SK-N-SH (cell line): Measurements from ENCODE around the gene RPA1. TPM values are rescaled to one million over a fixed set of nuclear protein-coding genes. Genes with fewer than 3 reads are reported as not detected.

Source experiments
- CTCF ChIA-PET: fragments of 300-600, 350-600 bp; formaldehyde crosslinking; extraction: SDS; loops from one replicate; lab custom pipeline; 2021; lab: Yijun Ruan, JAX
- POLR2A ChIA-PET: fragments of 350-600 bp; sonication (Branson Sonifier 250); formaldehyde crosslinking; extraction: SDS; loops from one replicate; lab custom pipeline; 2020; ENCODE audit warnings: antibody characterized with exemption, inconsistent platforms; lab: Yijun Ruan, JAX
- DNase-seq: peaks from one replicate; pipeline ENCODE4 v3.0.0; 2012
- H2AFZ ChIP-seq: fragments of 200-600 bp; sonication (generic); 2 replicates; pipeline ENCODE4 v1.8.1; 2016; ENCODE audit warnings: antibody characterized with exemption, mild to moderate bottlenecking, low read depth
- H3F3A ChIP-seq: fragments of 200-600 bp; sonication (generic); replicated peaks from 2 replicates; pipeline ENCODE3; 2016; ENCODE audit warnings: antibody characterized with exemption, mild to moderate bottlenecking; ENCODE audit not compliant: insufficient read depth
- H3K27ac ChIP-seq, 2 experiments: fragments of 200-500 bp in 1 of 2; fragments of 200-600 bp in 1 of 2; sonication (Bioruptor generic) in 1 of 2; sonication (generic), shearing (Covaris generic) in 1 of 2; 2 replicates each; pipeline versions ENCODE4 v1.5.1 to v1.6.1; 2014 to 2016; ENCODE audit warnings: low read depth in 2 of 2, inconsistent platforms in 1 of 2, low read length in 1 of 2, mild to moderate bottlenecking in 1 of 2, mixed read lengths in 1 of 2
- H3K27me3 ChIP-seq: fragments of 200-600 bp; sonication (generic), shearing (Covaris generic); 2 replicates; pipeline ENCODE4 v1.6.1; 2016; ENCODE audit warnings: mixed run types; ENCODE audit not compliant: insufficient read depth
- H3K36me3 ChIP-seq, 2 experiments: fragments of 200-500 bp in 1 of 2; fragments of 200-600 bp in 1 of 2; sonication (Bioruptor generic) in 1 of 2; sonication (generic) in 1 of 2; replicated peaks in 1 of 2; 2 replicates each; pipeline versions ENCODE3 to v1.5.1; 2014 to 2016; ENCODE audit warnings: low read length in 1 of 2, mild to moderate bottlenecking in 1 of 2; ENCODE audit not compliant: insufficient read depth in 2 of 2, control insufficient read depth in 1 of 2
- H3K4me1 ChIP-seq, 2 experiments: fragments of 200-500 bp in 1 of 2; fragments of 200-600 bp in 1 of 2; sonication (Bioruptor generic) in 1 of 2; sonication (generic), shearing (Covaris generic) in 1 of 2; 2 replicates each; pipeline versions ENCODE4 v1.5.1 to v1.6.1; 2014 to 2016; ENCODE audit warnings: low read depth in 1 of 2, low read length in 1 of 2, mixed run types in 1 of 2; ENCODE audit not compliant: insufficient read depth in 2 of 2, control insufficient read depth in 1 of 2
- H3K4me2 ChIP-seq: fragments of 200-600 bp; sonication (generic), shearing (Covaris generic); 2 replicates; pipeline ENCODE4 v1.6.1; 2017; ENCODE audit warnings: mixed run types
- H3K4me3 ChIP-seq, 2 experiments: fragments of 200-500 bp in 1 of 2; fragments of 200-600 bp in 1 of 2; sonication (Bioruptor generic) in 1 of 2; sonication (generic), shearing (Covaris generic) in 1 of 2; 2 replicates each; pipeline versions ENCODE4 v1.5.1 to v1.8.1; 2014 to 2016; ENCODE audit warnings: low read depth in 2 of 2, inconsistent platforms in 1 of 2, low read length in 1 of 2, mild to moderate bottlenecking in 1 of 2, mixed read lengths in 1 of 2, moderate library complexity in 1 of 2
- H3K79me2 ChIP-seq: fragments of 200-600 bp; sonication (generic); 2 replicates; pipeline ENCODE4 v1.8.1; 2017; ENCODE audit warnings: mild to moderate bottlenecking; ENCODE audit not compliant: insufficient read depth
- H3K9ac ChIP-seq: fragments of 200-600 bp; sonication (generic); 2 replicates; pipeline ENCODE4 v1.6.1; 2017; ENCODE audit warnings: mixed run types
- H3K9me2 ChIP-seq: fragments of 200-600 bp; sonication (generic); 2 replicates; pipeline ENCODE4 v1.6.1; 2017; ENCODE audit warnings: mixed run types
- H3K9me3 ChIP-seq: fragments of 200-600 bp; sonication (generic); 2 replicates; pipeline ENCODE4 v1.6.1; 2017; ENCODE audit warnings: mixed run types, mild to moderate bottlenecking, moderate library complexity
- H4K20me1 ChIP-seq: fragments of 200-600 bp; sonication (generic); 2 replicates; pipeline ENCODE4 v1.6.1; 2017; ENCODE audit warnings: mild to moderate bottlenecking, mixed run types; ENCODE audit not compliant: insufficient read depth
- ELF1 ChIP-seq: IDR thresholded peaks from 2 replicates; pipeline ENCODE4 v1.4.0; 2012
- EP300 ChIP-seq, 2 experiments: IDR thresholded peaks; 2 replicates each; pipeline versions ENCODE4 v1.4.0 to v1.6.1; 2012; ENCODE audit warnings: borderline replicate concordance in 1 of 2, low read depth in 1 of 2, low read length in 1 of 2
- FOXJ3 ChIP-seq: sonication (generic); formaldehyde crosslinking; IDR thresholded peaks from 2 replicates; pipeline ENCODE4 v1.5.1; 2020; ENCODE audit warnings: mild to moderate bottlenecking, missing genetic modification reagents
- FOXM1 ChIP-seq: IDR thresholded peaks from 2 replicates; pipeline ENCODE4 v1.4.0; 2012; ENCODE audit warnings: low read depth, mild to moderate bottlenecking
- GABPA ChIP-seq: IDR thresholded peaks from 2 replicates; pipeline ENCODE4 v1.4.0; 2012; ENCODE audit warnings: low read depth, mild to moderate bottlenecking
- JUND ChIP-seq: IDR thresholded peaks from 2 replicates; pipeline ENCODE4 v1.4.0; 2012
- MXI1 ChIP-seq: IDR thresholded peaks from 2 replicates; pipeline ENCODE4 v1.6.1; 2012; ENCODE audit warnings: mild to moderate bottlenecking, low read depth, low read length, improper control_type of control experiment
- NFIC ChIP-seq: IDR thresholded peaks from 2 replicates; pipeline ENCODE4 v1.4.0; 2012; ENCODE audit warnings: borderline replicate concordance
- NRF1 ChIP-seq: IDR thresholded peaks from 2 replicates; pipeline ENCODE4 v1.6.1; 2012; ENCODE audit warnings: low read depth, mild to moderate bottlenecking, low read length
- POLR2AphosphoS5 ChIP-seq: IDR thresholded peaks from 2 replicates; pipeline ENCODE4 v1.6.1; 2012; ENCODE audit warnings: low read depth, low read length
- RAD21 ChIP-seq: IDR thresholded peaks from 2 replicates; pipeline ENCODE4 v1.6.1; 2012; ENCODE audit warnings: mild to moderate bottlenecking, low read length
- RCOR1 ChIP-seq: fragments of 150-350 bp; IDR thresholded peaks from 2 replicates; pipeline ENCODE4 v1.6.1; 2017; ENCODE audit warnings: antibody characterized with exemption, low read length
- RFX5 ChIP-seq: IDR thresholded peaks from 2 replicates; pipeline ENCODE4 v1.6.1; 2012; ENCODE audit warnings: mild to moderate bottlenecking, improper control_type of control experiment, low read length
- RXRA ChIP-seq: IDR thresholded peaks from 2 replicates; pipeline ENCODE4 v1.4.0; 2012; ENCODE audit warnings: low read depth, mild to moderate bottlenecking, borderline replicate concordance
- SIN3A ChIP-seq: IDR thresholded peaks from 2 replicates; pipeline ENCODE4 v1.6.1; 2012; ENCODE audit warnings: low read depth, mild to moderate bottlenecking, low read length, moderate library complexity, borderline replicate concordance
- TAF1 ChIP-seq: IDR thresholded peaks from 2 replicates; pipeline ENCODE4 v1.6.1; 2012; ENCODE audit warnings: low read depth, mild to moderate bottlenecking, low read length, moderate library complexity, borderline replicate concordance
- YY1 ChIP-seq: IDR thresholded peaks from 2 replicates; pipeline ENCODE4 v1.4.0; 2012; ENCODE audit warnings: low read depth, mild to moderate bottlenecking
- WGBS: methylation state at CpG from one replicate; pipeline ENCODE4 v1.1.6; 2017; ENCODE audit warnings: low lambda C conversion rate; 5-methylcytosine and 5-hydroxymethylcytosine counted together
- polyA plus RNA-seq, 3 experiments: library from polyadenylated mRNA; depleted of rRNA; stranded (reverse); fragments of >200 nt; gene quantifications; 2 replicates each; pipeline ENCODE4 v1.2.3, GENCODE V29; 2012
- TF ChIP-seq, protein P1 (sequence below): fragments of 150-350 bp; IDR thresholded peaks from 2 replicates; pipeline ENCODE4 v1.6.1; 2016; ENCODE audit warnings: mild to moderate bottlenecking, low read depth, low read length
- TF ChIP-seq, protein P2 (sequence below): IDR thresholded peaks from 2 replicates; pipeline ENCODE4; 2012
- TF ChIP-seq, protein P3 (sequence below): IDR thresholded peaks from 2 replicates; pipeline ENCODE4 v1.4.0; 2012; ENCODE audit warnings: low read depth, borderline replicate concordance
- TF ChIP-seq, protein P4 (sequence below): IDR thresholded peaks from 2 replicates; pipeline ENCODE4 v1.4.0; 2012; ENCODE audit warnings: low read depth
- TF ChIP-seq, protein P5 (sequence below): IDR thresholded peaks from 2 replicates; pipeline ENCODE4 v1.4.0; 2012; ENCODE audit warnings: low read depth, borderline replicate concordance

RPA1 gene
- polyA plus RNA-seq, 1 of the 3 experiments (the other 2 are of a cell fraction), result 47.2 TPM

DNA sequence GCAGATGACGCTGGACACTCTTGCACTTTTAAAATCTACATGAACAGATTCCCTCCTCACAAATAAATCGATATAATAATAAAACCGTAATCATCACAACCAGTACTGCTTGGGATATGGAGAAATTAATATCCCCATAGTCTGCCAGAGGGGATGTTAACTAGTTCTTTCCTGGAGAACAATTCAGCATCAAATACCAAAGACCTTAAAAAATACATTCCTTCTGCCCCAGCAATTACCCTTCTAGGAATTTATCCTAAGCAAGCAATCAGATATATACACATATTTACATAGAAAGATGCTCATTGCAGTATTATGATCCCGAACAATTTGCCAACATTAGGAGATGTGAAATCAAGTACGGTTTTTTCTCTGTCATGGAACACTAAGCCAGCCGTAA, 21.9 kb upstream of the RPA1 start:
- H3K4me1 ChIP-seq, result no peaks in the 10 kb centered on the region
- peaks cover 4% of the 10 kb centered on the region; the same call in 1 of the 2 replicates for H3K79me2 ChIP-seq
- POLR2A ChIA-PET, result no interaction called here
- H3K27me3 ChIP-seq, result no peaks in the 10 kb centered on the region
- H3K9ac ChIP-seq, result no peak overlapping the region
- DNase-seq, result no peak
- H3K4me2 ChIP-seq, result no peak overlapping the region
- TF ChIP-seq GABPA (no peak), YY1 (no peak), JUND (no peak), FOXM1 (no peak), RXRA (no peak), RFX5 (no peak), FOXJ3 (CRISPR knock-in tag) (no peak), TAF1 (no peak), NRF1 (no peak), MXI1 (no peak), EP300 (IDR thresholded peaks at IDR 0.05; ENCODE audit: borderline replicate concordance in 1 of 2, low read depth in 1 of 2, low read length in 1 of 2) (no peak)
- TF ChIP-seq, protein P1, sequence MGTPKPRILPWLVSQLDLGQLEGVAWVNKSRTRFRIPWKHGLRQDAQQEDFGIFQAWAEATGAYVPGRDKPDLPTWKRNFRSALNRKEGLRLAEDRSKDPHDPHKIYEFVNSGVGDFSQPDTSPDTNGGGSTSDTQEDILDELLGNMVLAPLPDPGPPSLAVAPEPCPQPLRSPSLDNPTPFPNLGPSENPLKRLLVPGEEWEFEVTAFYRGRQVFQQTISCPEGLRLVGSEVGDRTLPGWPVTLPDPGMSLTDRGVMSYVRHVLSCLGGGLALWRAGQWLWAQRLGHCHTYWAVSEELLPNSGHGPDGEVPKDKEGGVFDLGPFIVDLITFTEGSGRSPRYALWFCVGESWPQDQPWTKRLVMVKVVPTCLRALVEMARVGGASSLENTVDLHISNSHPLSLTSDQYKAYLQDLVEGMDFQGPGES, result no peak
- TF ChIP-seq, protein P2, sequence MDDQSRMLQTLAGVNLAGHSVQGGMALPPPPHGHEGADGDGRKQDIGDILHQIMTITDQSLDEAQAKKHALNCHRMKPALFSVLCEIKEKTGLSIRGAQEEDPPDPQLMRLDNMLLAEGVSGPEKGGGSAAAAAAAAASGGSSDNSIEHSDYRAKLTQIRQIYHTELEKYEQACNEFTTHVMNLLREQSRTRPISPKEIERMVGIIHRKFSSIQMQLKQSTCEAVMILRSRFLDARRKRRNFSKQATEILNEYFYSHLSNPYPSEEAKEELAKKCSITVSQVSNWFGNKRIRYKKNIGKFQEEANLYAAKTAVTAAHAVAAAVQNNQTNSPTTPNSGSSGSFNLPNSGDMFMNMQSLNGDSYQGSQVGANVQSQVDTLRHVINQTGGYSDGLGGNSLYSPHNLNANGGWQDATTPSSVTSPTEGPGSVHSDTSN, result no peak
- TF ChIP-seq, protein P3, sequence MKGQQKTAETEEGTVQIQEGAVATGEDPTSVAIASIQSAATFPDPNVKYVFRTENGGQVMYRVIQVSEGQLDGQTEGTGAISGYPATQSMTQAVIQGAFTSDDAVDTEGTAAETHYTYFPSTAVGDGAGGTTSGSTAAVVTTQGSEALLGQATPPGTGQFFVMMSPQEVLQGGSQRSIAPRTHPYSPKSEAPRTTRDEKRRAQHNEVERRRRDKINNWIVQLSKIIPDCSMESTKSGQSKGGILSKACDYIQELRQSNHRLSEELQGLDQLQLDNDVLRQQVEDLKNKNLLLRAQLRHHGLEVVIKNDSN, result no peak
- no peak overlapping the region for H3K27ac ChIP-seq
- H2AFZ ChIP-seq, result no peak overlapping the region
- no peaks in the 10 kb centered on the region for H3K9me2 ChIP-seq
- CTCF ChIA-PET, result no interaction called here
- peaks cover 10 to 13% of the 10 kb centered on the region in 2 experiments for H3K36me3 ChIP-seq
- H3K4me3 ChIP-seq, result no peak overlapping the region
- H3F3A ChIP-seq, result no peaks in the 10 kb centered on the region
- no peaks in the 10 kb centered on the region for H4K20me1 ChIP-seq
- WGBS, result 95% methylated on average over 6 of the region's 6 CpGs
- no peaks in the 10 kb centered on the region for H3K9me3 ChIP-seq

DNA sequence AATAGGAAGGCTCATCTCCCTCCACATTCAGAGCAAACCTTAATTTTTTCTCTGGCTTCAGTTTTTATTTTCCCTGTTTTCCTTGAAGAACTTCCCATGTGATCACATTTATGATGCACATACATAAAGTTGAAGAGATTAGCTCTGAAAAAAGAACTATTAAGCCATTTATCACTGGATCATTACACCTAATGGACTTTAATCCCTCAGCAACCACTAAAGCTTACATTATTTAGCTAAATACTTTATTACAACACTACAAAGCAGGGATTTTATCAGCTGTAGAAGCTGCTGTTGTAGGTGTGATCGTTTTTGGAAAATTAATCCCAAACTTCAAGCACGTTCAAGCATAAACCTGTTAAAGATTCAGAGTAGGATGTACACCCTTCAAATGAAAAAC, 21.2 kb upstream of the RPA1 start:
- Histone ChIP-seq H3K4me2 (no peak overlapping the region), H3K27me3 (no peaks in the 10 kb centered on the region), H3F3A (no peaks in the 10 kb centered on the region), H3K79me2 (peaks cover 4% of the 10 kb centered on the region; the same call in 1 of the 2 replicates), H2AFZ (no peak overlapping the region), H3K4me3 (no peak overlapping the region), H3K9ac (no peak overlapping the region), H3K36me3 (peaks cover 10 to 13% of the 10 kb centered on the region in 2 experiments), H3K9me2 (no peaks in the 10 kb centered on the region), H3K27ac (no peak overlapping the region), H3K4me1 (no peaks in the 10 kb centered on the region), H4K20me1 (no peaks in the 10 kb centered on the region), H3K9me3 (no peaks in the 10 kb centered on the region)
- ChIA-PET CTCF (no interaction called here), POLR2A (no interaction called here)
- 82% methylated on average over 2 of the region's 2 CpGs for WGBS
- DNase-seq, result no peak
- no peak for TF ChIP-seq SIN3A
- no peak for TF ChIP-seq NRF1
- TF ChIP-seq, protein P2, result no peak
- TF ChIP-seq ELF1, result no peak
- TF ChIP-seq JUND, result no peak
- TF ChIP-seq RCOR1, result no peak
- TF ChIP-seq, protein P3, result no peak
- no peak for TF ChIP-seq MXI1
- TF ChIP-seq NFIC, result no peak
- TF ChIP-seq, protein P4, sequence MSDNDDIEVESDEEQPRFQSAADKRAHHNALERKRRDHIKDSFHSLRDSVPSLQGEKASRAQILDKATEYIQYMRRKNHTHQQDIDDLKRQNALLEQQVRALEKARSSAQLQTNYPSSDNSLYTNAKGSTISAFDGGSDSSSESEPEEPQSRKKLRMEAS, result no peak
- TF ChIP-seq TAF1, result no peak
- no peak for TF ChIP-seq FOXJ3 (CRISPR knock-in tag)
- TF ChIP-seq, protein P5, sequence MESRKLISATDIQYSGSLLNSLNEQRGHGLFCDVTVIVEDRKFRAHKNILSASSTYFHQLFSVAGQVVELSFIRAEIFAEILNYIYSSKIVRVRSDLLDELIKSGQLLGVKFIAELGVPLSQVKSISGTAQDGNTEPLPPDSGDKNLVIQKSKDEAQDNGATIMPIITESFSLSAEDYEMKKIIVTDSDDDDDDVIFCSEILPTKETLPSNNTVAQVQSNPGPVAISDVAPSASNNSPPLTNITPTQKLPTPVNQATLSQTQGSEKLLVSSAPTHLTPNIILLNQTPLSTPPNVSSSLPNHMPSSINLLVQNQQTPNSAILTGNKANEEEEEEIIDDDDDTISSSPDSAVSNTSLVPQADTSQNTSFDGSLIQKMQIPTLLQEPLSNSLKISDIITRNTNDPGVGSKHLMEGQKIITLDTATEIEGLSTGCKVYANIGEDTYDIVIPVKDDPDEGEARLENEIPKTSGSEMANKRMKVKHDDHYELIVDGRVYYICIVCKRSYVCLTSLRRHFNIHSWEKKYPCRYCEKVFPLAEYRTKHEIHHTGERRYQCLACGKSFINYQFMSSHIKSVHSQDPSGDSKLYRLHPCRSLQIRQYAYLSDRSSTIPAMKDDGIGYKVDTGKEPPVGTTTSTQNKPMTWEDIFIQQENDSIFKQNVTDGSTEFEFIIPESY, result no peak
- no peak for TF ChIP-seq POLR2AphosphoS5
- no peak for TF ChIP-seq FOXM1
- no peak for TF ChIP-seq RAD21
